Upper lobe of left lung (tissue), 6 donors: ENCODE data around the gene MYT1. TPM values are rescaled to one million over a fixed set of nuclear protein-coding genes. Genes with fewer than 3 reads are reported as not detected.

Source experiments
- ATAC-seq, 2 donors: fragments of 200-7000 bp; cut with Tn5 transposase; one replicate each; pipeline ENCODE4 v1.9.1; 2022; ENCODE audit warnings: mild to moderate bottlenecking in 2 of 2, moderate library complexity in 2 of 2; ENCODE audit not compliant: low FRiP score in 2 of 2
- DNase-seq, 2 donors: peaks; one replicate each; pipeline ENCODE4 v3.0.0-alpha.2; 2019 to 2020
- H3K27ac ChIP-seq, 4 donors: fragments of 200-600 bp; sonication (generic); one replicate each; pipeline ENCODE4 v1.5.1; 2016 to 2019
- H3K27me3 ChIP-seq, 4 donors: fragments of 200-600 bp; sonication (generic); one replicate each; pipeline ENCODE4 v1.5.1; 2017 to 2019
- H3K36me3 ChIP-seq, 4 donors: fragments of 200-600 bp; sonication (generic); one replicate each; pipeline ENCODE4 v1.5.1; 2016 to 2019
- H3K4me1 ChIP-seq, 4 donors: fragments of 200-600 bp; sonication (generic); one replicate each; pipeline ENCODE4 v1.5.1; 2018 to 2019
- H3K4me3 ChIP-seq, 4 donors: fragments of 200-600 bp; sonication (generic); one replicate each; pipeline ENCODE4 v1.5.1; 2017 to 2019; ENCODE audit warnings: mild to moderate bottlenecking in 2 of 4, moderate library complexity in 1 of 4
- H3K9me3 ChIP-seq, 4 donors: fragments of 200-600 bp; sonication (generic); one replicate each; pipeline ENCODE4 v1.5.1; 2018 to 2019
- EP300 ChIP-seq, 4 donors: sonication (generic); formaldehyde crosslinking; IDR thresholded peaks; one replicate each; pipeline ENCODE4 v1.5.1; 2017; ENCODE audit warnings: antibody characterized with exemption in 4 of 4, control low read depth in 2 of 4
- POLR2A ChIP-seq, 4 donors: fragments of 450-650 bp; IDR thresholded peaks; one replicate each; pipeline ENCODE4 v1.5.1; 2016 to 2017; ENCODE audit warnings: antibody characterized with exemption in 4 of 4, mild to moderate bottlenecking in 2 of 4
- POLR2AphosphoS5 ChIP-seq, 2 donors: sonication (generic); formaldehyde crosslinking; IDR thresholded peaks; one replicate each; pipeline ENCODE4 v1.5.1; 2017; ENCODE audit warnings: antibody characterized with exemption in 2 of 2
- WGBS, 2 donors: methylation state at CpG; one replicate each; pipeline ENCODE4 v1.1.5; 2017 to 2018; 5-methylcytosine and 5-hydroxymethylcytosine counted together
- total RNA-seq, 6 donors: library from RNA; depleted of rRNA in 4 of 6; stranded (reverse); fragments of >200 nt in 4 of 6; gene quantifications; one replicate each; pipeline versions ENCODE4 v1.1.0 to v1.2.1, GENCODE V29; 2016 to 2021
- TF ChIP-seq, protein P1 (sequence below), 6 experiments: fragments of 450-650 bp in 4 of 6; fragments of 200-600 bp in 2 of 6; sonication (generic) in 2 of 6; IDR thresholded peaks; one replicate each; pipeline ENCODE4 v1.5.1; 2016 to 2019; ENCODE audit warnings: antibody characterized with exemption in 6 of 6
- donor health status: DM: no; HTN: no; CAD: no; lungs with moderate emphysema.
- donor health status: DM: no; HTN: yes; CAD: no; lungs with severe emphysema.

The MYT1 gene
- total RNA-seq, 6 donors from 2014 or later = 0.09 to 3.1 TPM; not detected in 4

DNA sequence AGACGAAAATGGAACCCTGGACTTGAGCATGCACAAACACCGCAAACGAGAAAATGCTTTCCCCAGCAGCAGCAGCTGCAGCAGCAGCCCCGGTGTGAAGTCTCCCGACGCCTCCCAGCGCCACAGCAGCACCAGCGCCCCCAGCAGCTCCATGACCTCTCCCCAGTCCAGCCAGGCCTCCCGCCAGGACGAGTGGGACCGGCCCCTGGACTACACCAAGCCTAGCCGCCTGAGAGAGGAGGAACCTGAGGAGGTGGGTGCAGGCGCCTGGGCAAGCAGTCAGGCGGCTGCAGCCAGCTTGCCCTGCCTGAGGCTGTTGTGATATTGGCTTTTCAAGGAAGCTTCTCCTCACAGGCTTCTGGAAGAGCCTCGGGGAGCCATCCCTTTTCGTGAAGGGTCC, 55.5 kb downstream of the MYT1 start:
- Histone ChIP-seq H3K9me3 (no peaks in the 10 kb centered on the region), H3K4me3 (no peak overlapping the region), H3K4me1 (peaks cover 4 to 27% (median 16%) of the 10 kb centered on the region in 4 donors), H3K36me3 (no peaks in the 10 kb centered on the region), H3K27ac (no peak overlapping the region), H3K27me3 (no peaks in the 10 kb centered on the region)
- 82 to 84% methylated on average over 10 to 15 of the region's 16 CpGs for WGBS, 2 donors
- no peak for ATAC-seq
- TF ChIP-seq POLR2AphosphoS5 (IDR thresholded peaks at IDR 0.05) = no peak
- TF ChIP-seq, protein P1, sequence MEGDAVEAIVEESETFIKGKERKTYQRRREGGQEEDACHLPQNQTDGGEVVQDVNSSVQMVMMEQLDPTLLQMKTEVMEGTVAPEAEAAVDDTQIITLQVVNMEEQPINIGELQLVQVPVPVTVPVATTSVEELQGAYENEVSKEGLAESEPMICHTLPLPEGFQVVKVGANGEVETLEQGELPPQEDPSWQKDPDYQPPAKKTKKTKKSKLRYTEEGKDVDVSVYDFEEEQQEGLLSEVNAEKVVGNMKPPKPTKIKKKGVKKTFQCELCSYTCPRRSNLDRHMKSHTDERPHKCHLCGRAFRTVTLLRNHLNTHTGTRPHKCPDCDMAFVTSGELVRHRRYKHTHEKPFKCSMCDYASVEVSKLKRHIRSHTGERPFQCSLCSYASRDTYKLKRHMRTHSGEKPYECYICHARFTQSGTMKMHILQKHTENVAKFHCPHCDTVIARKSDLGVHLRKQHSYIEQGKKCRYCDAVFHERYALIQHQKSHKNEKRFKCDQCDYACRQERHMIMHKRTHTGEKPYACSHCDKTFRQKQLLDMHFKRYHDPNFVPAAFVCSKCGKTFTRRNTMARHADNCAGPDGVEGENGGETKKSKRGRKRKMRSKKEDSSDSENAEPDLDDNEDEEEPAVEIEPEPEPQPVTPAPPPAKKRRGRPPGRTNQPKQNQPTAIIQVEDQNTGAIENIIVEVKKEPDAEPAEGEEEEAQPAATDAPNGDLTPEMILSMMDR (IDR thresholded peaks at IDR 0.05) = no peak
- DNase-seq = peak in 1 of 2 donors; percentile 79

DNA sequence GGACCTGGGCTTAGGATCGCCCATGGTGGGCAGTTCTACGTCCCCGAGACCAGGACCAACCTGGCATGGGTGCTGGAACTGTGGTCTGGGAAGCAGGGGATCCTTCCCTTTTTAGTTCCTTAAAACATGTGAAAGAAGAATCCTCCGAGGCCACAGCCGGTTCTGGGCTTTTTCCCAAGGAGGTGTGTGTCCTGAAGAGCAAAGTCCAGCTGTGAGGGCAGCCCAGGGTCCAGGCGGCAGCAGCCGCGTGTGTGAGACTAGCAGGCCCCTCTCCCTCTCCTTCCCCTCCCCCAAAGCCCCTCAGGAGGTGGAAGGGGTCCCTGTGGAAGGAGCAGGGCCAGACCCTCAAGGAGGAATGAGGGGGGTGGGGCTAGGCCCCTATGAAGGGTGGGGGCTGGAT, 56.2 kb downstream of the MYT1 start:
- ATAC-seq (no peak), DNase-seq (no peak)
- 64 to 100% methylated on average over 1 to 8 of the region's 8 CpGs for WGBS, 2 donors
- no peaks in the 10 kb centered on the region for H3K36me3 ChIP-seq
- no peak overlapping the region for H3K27ac ChIP-seq
- H3K4me1 ChIP-seq = peaks cover 4 to 25% (median 15%) of the 10 kb centered on the region in 4 donors
- TF ChIP-seq EP300 (IDR thresholded peaks at IDR 0.05) (no peak), POLR2AphosphoS5 (IDR thresholded peaks at IDR 0.05) (no peak), POLR2A (IDR thresholded peaks at IDR 0.05) (no peak)
- TF ChIP-seq, protein P1 (IDR thresholded peaks at IDR 0.05) = no peak
- no peaks in the 10 kb centered on the region for H3K9me3 ChIP-seq
- H3K27me3 ChIP-seq = no peaks in the 10 kb centered on the region
- no peak overlapping the region for H3K4me3 ChIP-seq

GRCh38 chr20:64220891-64221527, 56.8 kb downstream of the MYT1 start:
- WGBS, 2 donors = 79 to 80% methylated on average over 14 to 17 of the region's 17 CpGs
- no peak for DNase-seq
- Histone ChIP-seq H3K27me3 (no peaks in the 10 kb centered on the region), H3K4me3 (no peak overlapping the region), H3K4me1 (peaks cover 4 to 25% (median 15%) of the 10 kb centered on the region in 4 donors), H3K9me3 (no peaks in the 10 kb centered on the region), H3K27ac (no peak overlapping the region), H3K36me3 (no peaks in the 10 kb centered on the region)
- ATAC-seq = no peak
- TF ChIP-seq POLR2AphosphoS5 (IDR thresholded peaks at IDR 0.05) (no peak), EP300 (IDR thresholded peaks at IDR 0.05) (no peak), POLR2A (IDR thresholded peaks at IDR 0.05) (no peak)
- TF ChIP-seq, protein P1 (IDR thresholded peaks at IDR 0.05) = no peak

- TF ChIP-seq, protein P1 (IDR thresholded peaks at IDR 0.05) = no peak
- TF ChIP-seq POLR2AphosphoS5 (IDR thresholded peaks at IDR 0.05) (no peak), POLR2A (IDR thresholded peaks at IDR 0.05) (no peak), EP300 (IDR thresholded peaks at IDR 0.05) (no peak)
- Histone ChIP-seq H3K27me3 (no peaks in the 10 kb centered on the region), H3K27ac (no peak overlapping the region), H3K36me3 (no peaks in the 10 kb centered on the region), H3K4me3 (no peak overlapping the region), H3K9me3 (no peaks in the 10 kb centered on the region), H3K4me1 (peaks cover 4 to 25% (median 15%) of the 10 kb centered on the region in 4 donors)
- ATAC-seq (peak in 1 of 2 donors; percentile 20), DNase-seq (no peak)
- 50 to 69% methylated on average over 1 to 5 of the region's 5 CpGs for WGBS, 2 donors
These were observed 58.1 kb downstream of the MYT1 start for GRCh38 chr20:64222291-64222735.
